Prostate gland (tissue), 2 donors: ENCODE measurements around the gene EMILIN3.

ENCODE experiments used
- POLR2A ChIP-seq: fragments of 450-650 bp; IDR thresholded peaks from one replicate; pipeline ENCODE4 v1.6.1; 2016; ENCODE audit warnings: antibody characterized with exemption, mild to moderate bottlenecking
- TF ChIP-seq, protein P1 (sequence below), 4 experiments: fragments of 200-600 bp in 2 of 4; fragments of 450-650 bp in 2 of 4; sonication (generic) in 2 of 4; IDR thresholded peaks; 1 replicate in 3 of 4; 2 replicates in 1 of 4; pipeline ENCODE4 v1.5.1; 2016 to 2019; ENCODE audit warnings: antibody characterized with exemption in 4 of 4, mild to moderate bottlenecking in 2 of 4, moderate library complexity in 2 of 4

DNA sequence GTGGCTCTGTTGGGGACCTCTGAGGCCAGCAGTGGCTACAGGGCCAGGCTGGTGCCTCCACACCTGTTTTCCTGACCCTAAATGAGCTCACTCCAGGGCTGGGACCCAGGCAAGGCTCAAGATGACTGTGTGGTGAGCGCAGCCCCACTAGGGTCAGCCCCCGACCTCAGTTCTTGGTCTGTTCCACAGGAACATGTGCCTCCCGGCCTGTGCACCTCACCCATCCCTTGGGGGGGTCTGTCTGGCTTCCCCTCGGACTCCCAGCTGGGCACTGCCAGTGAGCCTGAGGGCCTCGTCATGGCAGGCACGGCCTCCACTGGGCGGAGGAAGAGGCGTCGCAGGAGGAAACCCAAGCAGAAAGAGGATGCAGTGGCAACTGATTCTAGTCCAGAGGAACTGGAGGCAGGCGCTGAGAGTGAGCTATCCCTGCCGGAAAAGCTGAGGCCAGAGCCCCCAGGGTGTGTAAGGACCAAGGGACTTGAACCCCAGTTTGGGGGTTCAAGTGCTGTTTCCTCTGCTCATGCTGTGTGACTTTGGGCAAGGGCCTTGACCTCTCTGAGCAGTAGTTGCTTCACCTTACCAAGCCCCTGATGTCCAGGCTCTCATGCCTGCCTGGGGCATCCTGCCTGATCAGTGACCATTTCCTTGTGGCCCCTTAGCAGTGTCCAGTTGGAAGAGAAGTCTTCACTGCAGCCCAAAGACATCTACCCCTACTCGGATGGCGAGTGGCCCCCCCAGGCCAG, 18.0 kb downstream of the EMILIN3 start:
- TF ChIP-seq POLR2A, result no peak
- TF ChIP-seq, protein P1, sequence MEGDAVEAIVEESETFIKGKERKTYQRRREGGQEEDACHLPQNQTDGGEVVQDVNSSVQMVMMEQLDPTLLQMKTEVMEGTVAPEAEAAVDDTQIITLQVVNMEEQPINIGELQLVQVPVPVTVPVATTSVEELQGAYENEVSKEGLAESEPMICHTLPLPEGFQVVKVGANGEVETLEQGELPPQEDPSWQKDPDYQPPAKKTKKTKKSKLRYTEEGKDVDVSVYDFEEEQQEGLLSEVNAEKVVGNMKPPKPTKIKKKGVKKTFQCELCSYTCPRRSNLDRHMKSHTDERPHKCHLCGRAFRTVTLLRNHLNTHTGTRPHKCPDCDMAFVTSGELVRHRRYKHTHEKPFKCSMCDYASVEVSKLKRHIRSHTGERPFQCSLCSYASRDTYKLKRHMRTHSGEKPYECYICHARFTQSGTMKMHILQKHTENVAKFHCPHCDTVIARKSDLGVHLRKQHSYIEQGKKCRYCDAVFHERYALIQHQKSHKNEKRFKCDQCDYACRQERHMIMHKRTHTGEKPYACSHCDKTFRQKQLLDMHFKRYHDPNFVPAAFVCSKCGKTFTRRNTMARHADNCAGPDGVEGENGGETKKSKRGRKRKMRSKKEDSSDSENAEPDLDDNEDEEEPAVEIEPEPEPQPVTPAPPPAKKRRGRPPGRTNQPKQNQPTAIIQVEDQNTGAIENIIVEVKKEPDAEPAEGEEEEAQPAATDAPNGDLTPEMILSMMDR (IDR thresholded peaks at IDR 0.05), result no peak
